Measurements from ENCODE around the gene PDSS1. TPM values are rescaled to one million over a fixed set of nuclear protein-coding genes. Genes with fewer than 3 reads are reported as not detected.
"Not testable (repeated sequence)": the region's sequence is repeated elsewhere in the genome, so short reads cannot be mapped to it uniquely, and the experiment has no call there.

PDSS1 gene
- total and polyA plus RNA-seq, 2 donors: 30.5 to 31.5 TPM

DNA sequence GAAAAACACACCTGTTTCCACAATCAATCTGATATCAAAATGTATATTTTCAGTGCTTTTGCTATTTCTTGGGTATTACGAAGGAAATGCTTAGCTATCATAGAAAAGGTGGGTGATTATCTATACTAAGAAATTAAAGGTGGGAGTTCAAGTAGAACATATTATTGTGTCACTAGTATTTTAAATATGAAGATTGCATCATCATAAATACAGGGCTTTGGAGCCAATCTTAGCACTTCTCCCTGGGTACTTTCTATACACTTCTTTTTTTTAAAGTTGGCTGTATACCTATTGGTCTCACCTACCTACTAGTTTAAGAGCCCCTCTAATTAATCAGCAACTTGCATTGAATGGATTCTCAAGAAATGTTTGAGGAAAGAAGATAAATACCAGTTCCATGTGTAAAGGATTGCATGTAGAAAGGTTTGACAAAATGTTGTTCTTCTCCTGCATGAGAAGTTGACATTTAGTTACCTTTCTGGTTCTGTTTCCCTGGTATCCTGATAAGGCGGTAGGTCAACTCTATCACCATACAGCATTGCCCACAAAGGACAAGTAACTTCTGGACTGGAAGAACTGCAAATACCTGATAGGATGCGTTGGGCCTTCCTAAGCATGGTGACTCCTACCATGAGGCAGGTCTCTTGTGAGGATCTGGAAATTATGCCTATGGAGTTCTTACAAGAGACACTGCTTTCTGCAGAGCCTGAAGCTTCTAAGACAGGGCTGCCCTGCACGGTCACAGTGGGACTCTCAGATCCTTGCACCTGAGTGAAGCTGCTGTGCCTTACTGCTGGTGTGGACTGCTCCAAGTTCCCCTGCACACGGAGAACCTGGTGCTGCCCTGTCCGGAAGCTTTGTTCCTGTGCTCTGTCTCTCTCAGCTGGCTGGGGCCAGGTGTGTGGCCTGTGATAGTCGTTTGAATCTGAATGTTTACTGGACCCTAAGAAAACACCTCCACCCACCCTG lies 32.1 kb upstream of the PDSS1 start:
- peaks cover 0 to 7% of the 10 kb centered on the region in 2 donors for H3K9me3 ChIP-seq (ENCODE audit: control insufficient read depth in 2 of 2, insufficient read depth in 1 of 2, low read length in 1 of 2)
- DNase-seq (ENCODE audit: low read depth in 6 of 9, low spot score in 9 of 9): no peak
- no peak overlapping the region for H3K4me3 ChIP-seq (ENCODE audit: low read length in 2 of 2)
- no peaks in the 10 kb centered on the region for H3K36me3 ChIP-seq (ENCODE audit: control insufficient read depth in 2 of 2, insufficient read depth in 2 of 2, low read length in 1 of 2)
- H3K4me1 ChIP-seq (ENCODE audit: control insufficient read depth in 2 of 2, insufficient read depth in 2 of 2, low read length in 2 of 2): peaks cover 0 to 5% of the 10 kb centered on the region in 2 donors
- WGBS: 91% methylated on average over 7 of the region's 7 CpGs
- no peaks in the 10 kb centered on the region for H3K27me3 ChIP-seq (ENCODE audit: control insufficient read depth in 2 of 2, insufficient read depth in 1 of 2, low read length in 1 of 2)
- H3K27ac ChIP-seq (ENCODE audit: low read depth in 1 of 2, low read length in 1 of 2): no peak overlapping the region

DNA sequence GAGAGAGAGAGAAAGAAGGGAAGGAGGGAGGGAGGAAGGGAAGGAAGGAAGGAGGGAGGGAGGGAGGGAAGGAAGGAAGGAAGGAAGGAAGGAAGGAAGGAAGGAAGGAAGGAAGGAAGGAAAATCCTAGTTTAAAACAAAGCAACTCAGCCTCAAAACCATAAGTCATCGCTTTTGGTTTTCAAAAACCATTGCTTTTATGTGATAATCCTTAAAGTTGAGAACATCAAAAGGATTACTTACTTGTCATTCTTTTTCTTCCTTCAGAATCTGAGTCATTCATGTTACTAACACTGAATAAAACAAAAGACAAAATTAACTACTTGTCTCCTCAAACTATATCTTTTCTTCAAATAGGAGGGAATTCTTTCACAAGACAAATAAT lies 21.6 kb upstream of the PDSS1 start:
- H3K9me3 ChIP-seq (ENCODE audit: control insufficient read depth in 2 of 2, insufficient read depth in 1 of 2, low read length in 1 of 2): peaks cover 0 to 7% of the 10 kb centered on the region in 2 donors
- no peaks in the 10 kb centered on the region for H3K27me3 ChIP-seq (ENCODE audit: control insufficient read depth in 2 of 2, insufficient read depth in 1 of 2, low read length in 1 of 2)
- peaks cover 4% of the 10 kb centered on the region in 2 donors for H3K4me1 ChIP-seq (ENCODE audit: control insufficient read depth in 2 of 2, insufficient read depth in 2 of 2, low read length in 2 of 2)
- 43% methylated on average over 1 of the region's 1 CpG for WGBS
- no peak overlapping the region for H3K4me3 ChIP-seq (ENCODE audit: low read length in 2 of 2)
- H3K27ac ChIP-seq (ENCODE audit: low read depth in 1 of 2, low read length in 1 of 2): no peak overlapping the region
- peaks cover 0 to 3% of the 10 kb centered on the region in 2 donors for H3K36me3 ChIP-seq (ENCODE audit: control insufficient read depth in 2 of 2, insufficient read depth in 2 of 2, low read length in 1 of 2)
- DNase-seq (ENCODE audit: low read depth in 6 of 9, low spot score in 9 of 9): peak in 1 of 9 donors; percentile 31

DNA sequence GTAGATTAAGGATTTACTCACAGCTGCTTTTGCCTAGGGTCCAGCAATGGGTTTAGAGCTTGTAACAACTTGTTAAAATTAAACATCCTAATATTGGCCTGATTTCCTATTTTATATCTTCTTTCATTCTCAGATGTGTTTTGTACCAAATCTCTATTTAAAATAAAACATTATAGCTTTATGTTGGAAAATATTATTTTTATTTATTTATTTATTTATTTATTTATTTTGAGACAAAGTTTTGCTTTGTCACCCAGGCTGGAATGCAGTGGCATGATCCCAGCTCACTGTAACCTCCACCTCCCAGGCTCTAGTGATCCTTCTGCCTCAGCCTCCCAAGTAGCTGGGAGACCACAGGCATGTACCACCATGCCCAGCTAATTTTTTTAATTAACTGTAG lies 17.9 kb upstream of the PDSS1 start:
- no peak overlapping the region for H3K27ac ChIP-seq (ENCODE audit: low read depth in 1 of 2, low read length in 1 of 2)
- peaks cover 0 to 3% of the 10 kb centered on the region in 2 donors for H3K36me3 ChIP-seq (ENCODE audit: control insufficient read depth in 2 of 2, insufficient read depth in 2 of 2, low read length in 1 of 2)
- H3K4me1 ChIP-seq (ENCODE audit: control insufficient read depth in 2 of 2, insufficient read depth in 2 of 2, low read length in 2 of 2): peaks cover 5 to 11% of the 10 kb centered on the region in 2 donors
- DNase-seq (ENCODE audit: low read depth in 6 of 9, low spot score in 9 of 9): no peak
- peaks cover 0 to 7% of the 10 kb centered on the region in 2 donors for H3K9me3 ChIP-seq (ENCODE audit: control insufficient read depth in 2 of 2, insufficient read depth in 1 of 2, low read length in 1 of 2)
- no peak overlapping the region for H3K4me3 ChIP-seq (ENCODE audit: low read length in 2 of 2)
- H3K27me3 ChIP-seq (ENCODE audit: control insufficient read depth in 2 of 2, insufficient read depth in 1 of 2, low read length in 1 of 2): no peaks in the 10 kb centered on the region

GRCh38 chr10:26681076-26681475 lies 16.4 kb upstream of the PDSS1 start:
- H3K9me3 ChIP-seq (ENCODE audit: control insufficient read depth in 2 of 2, insufficient read depth in 1 of 2, low read length in 1 of 2): peaks cover 0 to 3% of the 10 kb centered on the region in 2 donors
- 80% methylated on average over 1 of the region's 1 CpG for WGBS
- H3K36me3 ChIP-seq (ENCODE audit: control insufficient read depth in 2 of 2, insufficient read depth in 2 of 2, low read length in 1 of 2): peaks cover 0 to 3% of the 10 kb centered on the region in 2 donors
- H3K27ac ChIP-seq (ENCODE audit: low read depth in 1 of 2, low read length in 1 of 2): peak overlapping the region in 1 of 2 donors; percentile 99
- peaks cover 9 to 17% of the 10 kb centered on the region in 2 donors for H3K4me1 ChIP-seq (ENCODE audit: control insufficient read depth in 2 of 2, insufficient read depth in 2 of 2, low read length in 2 of 2)
- no peaks in the 10 kb centered on the region for H3K27me3 ChIP-seq (ENCODE audit: control insufficient read depth in 2 of 2, insufficient read depth in 1 of 2, low read length in 1 of 2)
- no peak overlapping the region for H3K4me3 ChIP-seq (ENCODE audit: low read length in 2 of 2)
- no peak for DNase-seq (ENCODE audit: low read depth in 6 of 9, low spot score in 9 of 9)

DNA sequence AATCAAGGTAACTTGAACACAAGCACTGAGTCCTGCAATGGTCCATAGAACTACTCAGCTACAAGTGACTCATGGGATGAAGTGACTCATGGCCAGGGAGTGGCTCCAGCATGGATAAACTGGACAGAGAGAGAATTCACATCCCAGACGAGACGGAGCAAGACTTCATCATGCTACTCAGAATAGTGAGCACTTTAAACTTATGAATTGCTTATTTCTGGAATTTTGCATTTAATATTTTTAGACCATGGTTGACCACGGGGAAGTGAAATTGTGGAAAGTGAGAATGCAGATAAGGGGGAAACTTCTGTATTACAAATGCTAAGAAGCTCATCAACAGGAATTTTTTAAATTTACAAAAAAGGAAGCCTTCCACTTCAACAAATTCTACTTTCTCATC lies 15.5 kb upstream of the PDSS1 start:
- H3K27me3 ChIP-seq (ENCODE audit: control insufficient read depth in 2 of 2, insufficient read depth in 1 of 2, low read length in 1 of 2); H3K4me3 ChIP-seq (ENCODE audit: low read length in 2 of 2); DNase-seq (ENCODE audit: low read depth in 6 of 9, low spot score in 9 of 9); H3K9me3 ChIP-seq (ENCODE audit: control insufficient read depth in 2 of 2, insufficient read depth in 1 of 2, low read length in 1 of 2); H3K36me3 ChIP-seq (ENCODE audit: control insufficient read depth in 2 of 2, insufficient read depth in 2 of 2, low read length in 1 of 2): not testable (repeated sequence)
- peaks cover 9 to 19% of the 10 kb centered on the region in 2 donors for H3K4me1 ChIP-seq (ENCODE audit: control insufficient read depth in 2 of 2, insufficient read depth in 2 of 2, low read length in 2 of 2)
- peak overlapping the region; percentile 65 to 99 for H3K27ac ChIP-seq (ENCODE audit: low read depth in 1 of 2, low read length in 1 of 2)
- WGBS: 88% methylated on average over 3 of the region's 3 CpGs

DNA sequence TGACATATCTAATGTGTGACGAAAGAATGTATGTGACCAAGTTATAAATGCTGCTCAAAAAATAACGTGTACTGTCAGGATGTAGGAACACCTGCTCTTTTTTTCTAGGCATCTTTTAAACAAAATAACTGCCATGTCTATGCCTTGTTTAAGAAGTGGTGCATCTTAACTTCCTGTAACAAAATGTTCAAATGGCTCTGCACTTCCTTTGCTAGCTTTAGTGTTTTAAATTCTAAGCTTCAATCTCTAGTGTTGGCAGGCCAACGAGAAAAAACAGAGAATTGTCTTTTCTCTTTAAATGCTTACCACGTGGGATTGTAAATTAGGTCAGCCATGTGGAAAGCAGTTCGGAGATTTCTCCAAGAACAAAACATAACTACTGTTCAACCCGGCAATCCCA lies 14.6 kb upstream of the PDSS1 start:
- WGBS: 4% methylated on average over 6 of the region's 6 CpGs

DNA sequence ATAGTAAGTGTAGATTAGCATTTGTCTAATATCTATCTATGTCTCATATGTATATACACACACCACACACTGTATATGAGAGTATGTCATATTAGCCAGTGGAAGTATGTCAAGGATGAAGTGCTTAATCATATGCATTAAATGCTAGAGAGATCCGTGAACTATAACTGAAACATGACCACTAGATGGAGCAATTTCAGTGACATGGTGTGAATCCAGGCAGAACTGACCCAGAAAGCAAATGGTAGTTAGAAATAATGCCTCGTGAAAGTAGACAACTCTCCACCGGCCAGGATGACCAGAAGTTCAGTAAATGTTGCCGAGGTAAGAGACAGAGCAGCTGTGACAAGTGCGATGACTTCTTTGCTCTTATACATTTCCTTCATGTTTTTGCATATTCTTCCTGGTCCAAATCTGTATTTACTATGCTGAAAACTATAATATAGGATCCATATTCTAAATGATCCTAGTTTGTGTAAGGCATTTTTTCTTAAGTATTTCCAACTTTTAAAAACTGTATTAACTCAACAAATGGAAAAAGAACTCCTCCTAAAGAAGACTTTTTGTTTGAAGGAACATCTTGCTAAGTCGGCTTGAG lies 12.7 kb upstream of the PDSS1 start:
- DNase-seq (ENCODE audit: low read depth in 6 of 9, low spot score in 9 of 9): peak in 4 of 9 donors; percentile 36 to 80 (median 52)
- 33% methylated on average over 6 of the region's 6 CpGs for WGBS
- not testable (repeated sequence) for H3K27me3 ChIP-seq (ENCODE audit: control insufficient read depth in 2 of 2, insufficient read depth in 1 of 2, low read length in 1 of 2); H3K9me3 ChIP-seq (ENCODE audit: control insufficient read depth in 2 of 2, insufficient read depth in 1 of 2, low read length in 1 of 2); H3K36me3 ChIP-seq (ENCODE audit: control insufficient read depth in 2 of 2, insufficient read depth in 2 of 2, low read length in 1 of 2)
- Histone ChIP-seq H3K4me3 (ENCODE audit: low read length in 2 of 2) (peak overlapping the region; percentile 36 to 41), H3K4me1 (ENCODE audit: control insufficient read depth in 2 of 2, insufficient read depth in 2 of 2, low read length in 2 of 2) (peaks cover 13 to 28% of the 10 kb centered on the region in 2 donors), H3K27ac (ENCODE audit: low read depth in 1 of 2, low read length in 1 of 2) (peak overlapping the region; percentile 66 to 99)

More for the DNA sequence above, 14.6 kb upstream of the PDSS1 start:
- H3K4me3 ChIP-seq (ENCODE audit: low read length in 2 of 2): no peak overlapping the region
- peaks cover 9 to 21% of the 10 kb centered on the region in 2 donors for H3K4me1 ChIP-seq (ENCODE audit: control insufficient read depth in 2 of 2, insufficient read depth in 2 of 2, low read length in 2 of 2)
- peaks cover 0 to 3% of the 10 kb centered on the region in 2 donors for H3K9me3 ChIP-seq (ENCODE audit: control insufficient read depth in 2 of 2, insufficient read depth in 1 of 2, low read length in 1 of 2)
- peak overlapping the region; percentile 88 to 99 for H3K27ac ChIP-seq (ENCODE audit: low read depth in 1 of 2, low read length in 1 of 2)
- peaks cover 0 to 3% of the 10 kb centered on the region in 2 donors for H3K36me3 ChIP-seq (ENCODE audit: control insufficient read depth in 2 of 2, insufficient read depth in 2 of 2, low read length in 1 of 2)
- DNase-seq (ENCODE audit: low read depth in 6 of 9, low spot score in 9 of 9): peak; percentile 49 to 95 (median 80)
- H3K27me3 ChIP-seq (ENCODE audit: control insufficient read depth in 2 of 2, insufficient read depth in 1 of 2, low read length in 1 of 2): no peaks in the 10 kb centered on the region

DNA sequence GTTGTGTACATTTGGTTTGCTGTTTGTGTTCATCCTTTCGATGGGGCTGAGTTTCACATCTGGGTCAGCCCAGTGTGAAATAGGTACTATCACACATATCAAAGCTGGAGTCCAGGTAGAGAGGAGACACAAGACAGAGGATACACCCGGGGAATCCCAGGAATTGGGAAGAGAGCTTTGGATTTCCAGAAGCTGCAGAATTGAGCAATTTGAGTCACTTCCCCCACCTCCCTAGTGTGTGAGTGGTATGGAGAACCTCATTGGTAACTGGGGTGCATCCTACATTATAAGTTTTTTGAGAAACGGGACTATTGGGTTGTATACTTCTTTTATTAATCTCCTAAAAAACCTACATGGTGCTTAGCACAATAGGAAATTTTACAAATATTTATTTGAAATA lies 12.1 kb upstream of the PDSS1 start:
- H3K27me3 ChIP-seq (ENCODE audit: control insufficient read depth in 2 of 2, insufficient read depth in 1 of 2, low read length in 1 of 2): no peaks in the 10 kb centered on the region
- H3K9me3 ChIP-seq (ENCODE audit: control insufficient read depth in 2 of 2, insufficient read depth in 1 of 2, low read length in 1 of 2): peaks cover 0 to 7% of the 10 kb centered on the region in 2 donors
- H3K4me3 ChIP-seq (ENCODE audit: low read length in 2 of 2): peak overlapping the region; percentile 36 to 41
- peak overlapping the region; percentile 10 to 99 for H3K27ac ChIP-seq (ENCODE audit: low read depth in 1 of 2, low read length in 1 of 2)
- peak in 1 of 9 donors; percentile 34 for DNase-seq (ENCODE audit: low read depth in 6 of 9, low spot score in 9 of 9)
- peaks cover 0 to under 1% of the 10 kb centered on the region in 2 donors for H3K36me3 ChIP-seq (ENCODE audit: control insufficient read depth in 2 of 2, insufficient read depth in 2 of 2, low read length in 1 of 2)
- peaks cover 13 to 33% of the 10 kb centered on the region in 2 donors for H3K4me1 ChIP-seq (ENCODE audit: control insufficient read depth in 2 of 2, insufficient read depth in 2 of 2, low read length in 2 of 2)
- WGBS: 94% methylated on average over 3 of the region's 3 CpGs

DNA sequence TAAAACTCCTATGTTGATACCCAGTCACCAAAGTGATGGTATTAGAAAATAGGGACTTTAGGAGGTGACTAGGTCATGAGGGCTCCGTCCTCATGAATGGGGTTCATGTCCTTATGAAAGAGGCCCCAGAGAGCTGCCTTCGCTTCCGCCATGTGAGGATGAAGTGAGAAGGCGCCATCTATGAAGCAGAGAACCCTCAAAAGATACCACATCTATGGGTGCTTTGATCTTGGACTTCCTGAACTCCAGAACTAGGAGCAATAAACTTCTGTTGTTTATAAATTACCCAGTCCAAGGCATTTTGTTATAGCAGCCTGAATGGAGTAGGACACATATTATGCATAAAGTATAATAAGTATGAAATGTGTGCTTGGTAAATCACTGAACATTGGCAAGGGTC lies 8.1 kb upstream of the PDSS1 start:
- 32% methylated on average over 4 of the region's 4 CpGs for WGBS
- Histone ChIP-seq H3K4me3 (ENCODE audit: low read length in 2 of 2) (no peak overlapping the region), H3K9me3 (ENCODE audit: control insufficient read depth in 2 of 2, insufficient read depth in 1 of 2, low read length in 1 of 2) (peaks cover 0 to 5% of the 10 kb centered on the region in 2 donors), H3K27me3 (ENCODE audit: control insufficient read depth in 2 of 2, insufficient read depth in 1 of 2, low read length in 1 of 2) (no peaks in the 10 kb centered on the region), H3K36me3 (ENCODE audit: control insufficient read depth in 2 of 2, insufficient read depth in 2 of 2, low read length in 1 of 2) (no peaks in the 10 kb centered on the region), H3K27ac (ENCODE audit: low read depth in 1 of 2, low read length in 1 of 2) (peak overlapping the region in 1 of 2 donors; percentile 27), H3K4me1 (ENCODE audit: control insufficient read depth in 2 of 2, insufficient read depth in 2 of 2, low read length in 2 of 2) (peaks cover 9 to 22% of the 10 kb centered on the region in 2 donors)
- DNase-seq (ENCODE audit: low read depth in 6 of 9, low spot score in 9 of 9): peak in 2 of 9 donors; percentile 30 to 51

Measured in thymus (tissue), 11 donors.